ENCODE results near the gene GNB1L.

The GNB1L gene

DNA sequence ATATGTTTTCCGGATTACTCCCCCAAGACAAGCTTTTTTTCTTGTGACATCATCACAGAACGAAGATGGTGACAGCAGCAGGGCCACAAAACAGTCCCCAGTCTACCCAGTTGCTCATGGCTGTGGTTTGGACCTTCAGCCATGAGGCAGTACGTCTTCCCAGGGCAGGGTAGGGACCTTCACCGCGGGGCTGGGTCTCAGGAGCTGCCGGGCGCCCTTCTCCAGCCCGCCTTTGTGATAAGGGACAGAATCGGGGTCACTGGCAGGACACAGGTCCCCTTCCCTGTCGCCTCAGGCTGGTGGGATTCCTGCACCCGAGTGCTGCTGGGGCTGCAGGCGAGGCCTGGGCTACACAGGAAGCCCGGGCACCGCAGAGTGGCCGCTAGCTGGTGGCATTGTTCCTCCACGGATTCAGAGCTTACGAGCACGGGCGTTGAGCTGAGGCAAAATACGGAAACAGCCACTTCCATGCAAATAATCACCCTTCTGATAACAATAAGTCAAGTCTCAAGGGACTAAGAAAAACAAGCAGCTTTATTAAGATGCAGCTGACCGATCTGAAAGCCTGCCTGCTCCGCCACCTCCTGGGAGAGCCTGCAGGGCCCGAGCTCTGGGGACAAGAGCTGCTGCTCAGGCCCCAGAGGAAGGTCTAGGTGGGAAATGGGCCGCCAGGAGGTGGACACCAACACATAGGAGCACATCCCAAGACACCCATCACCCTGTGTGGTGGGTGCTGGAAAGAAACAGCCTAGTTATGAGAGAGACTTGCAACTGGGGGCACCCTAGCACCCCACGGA, 81.8 kb downstream of the GNB1L start:
- DNase-seq = no peak

GRCh38 chr22:19772422-19772672, 82.3 kb downstream of the GNB1L start:
- DNase-seq = no peak

DNA sequence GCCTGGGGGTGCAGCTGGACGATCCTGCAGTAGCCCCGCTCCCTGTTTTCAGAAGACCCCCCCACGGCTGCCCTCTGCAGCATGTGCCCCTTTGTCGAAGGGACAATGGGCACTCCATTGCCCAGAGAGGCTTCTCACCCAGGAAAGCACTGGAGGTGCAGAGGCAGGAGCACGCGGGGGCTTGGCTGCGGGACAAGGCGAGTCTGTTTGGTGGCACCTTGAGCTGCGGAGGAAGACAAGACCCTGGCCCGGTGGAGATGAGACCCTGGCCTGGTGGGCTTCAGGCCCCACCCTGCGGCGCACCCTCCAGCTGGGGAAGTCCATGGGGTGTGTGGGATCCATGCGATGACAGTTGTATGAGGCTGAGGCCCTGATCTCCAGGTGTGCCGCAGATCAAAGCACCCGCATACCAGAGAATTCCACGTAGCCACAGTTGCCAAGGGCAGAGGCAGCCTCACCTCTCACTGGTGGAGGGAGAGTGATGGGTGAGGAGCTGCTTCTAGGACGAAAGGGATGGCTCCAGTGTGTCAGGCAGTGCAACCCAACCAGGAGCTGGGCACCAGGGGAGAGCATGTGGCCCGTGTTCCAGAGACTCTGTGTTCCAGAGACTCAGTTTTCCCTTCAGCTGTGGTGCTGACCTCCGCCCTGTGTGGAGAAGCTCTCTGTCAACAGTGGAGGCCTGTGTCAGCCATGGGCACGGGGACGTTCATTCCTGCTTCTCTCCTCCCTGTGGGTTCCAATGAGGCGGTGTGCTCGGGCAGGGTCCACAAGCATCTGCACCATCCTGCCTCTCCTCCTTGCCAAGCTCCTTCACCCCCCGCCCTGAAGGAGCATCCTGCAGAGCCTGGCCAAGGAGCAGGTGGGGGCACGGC, 84.1 kb downstream of the GNB1L start:
- no peak for DNase-seq

- DNase-seq = no peak
Observed at GRCh38 chr22:19769393-19769715, 85.3 kb downstream of the GNB1L start.

- no peak for DNase-seq
Observed at GRCh38 chr22:19767427-19768341, 87.0 kb downstream of the GNB1L start.

DNA sequence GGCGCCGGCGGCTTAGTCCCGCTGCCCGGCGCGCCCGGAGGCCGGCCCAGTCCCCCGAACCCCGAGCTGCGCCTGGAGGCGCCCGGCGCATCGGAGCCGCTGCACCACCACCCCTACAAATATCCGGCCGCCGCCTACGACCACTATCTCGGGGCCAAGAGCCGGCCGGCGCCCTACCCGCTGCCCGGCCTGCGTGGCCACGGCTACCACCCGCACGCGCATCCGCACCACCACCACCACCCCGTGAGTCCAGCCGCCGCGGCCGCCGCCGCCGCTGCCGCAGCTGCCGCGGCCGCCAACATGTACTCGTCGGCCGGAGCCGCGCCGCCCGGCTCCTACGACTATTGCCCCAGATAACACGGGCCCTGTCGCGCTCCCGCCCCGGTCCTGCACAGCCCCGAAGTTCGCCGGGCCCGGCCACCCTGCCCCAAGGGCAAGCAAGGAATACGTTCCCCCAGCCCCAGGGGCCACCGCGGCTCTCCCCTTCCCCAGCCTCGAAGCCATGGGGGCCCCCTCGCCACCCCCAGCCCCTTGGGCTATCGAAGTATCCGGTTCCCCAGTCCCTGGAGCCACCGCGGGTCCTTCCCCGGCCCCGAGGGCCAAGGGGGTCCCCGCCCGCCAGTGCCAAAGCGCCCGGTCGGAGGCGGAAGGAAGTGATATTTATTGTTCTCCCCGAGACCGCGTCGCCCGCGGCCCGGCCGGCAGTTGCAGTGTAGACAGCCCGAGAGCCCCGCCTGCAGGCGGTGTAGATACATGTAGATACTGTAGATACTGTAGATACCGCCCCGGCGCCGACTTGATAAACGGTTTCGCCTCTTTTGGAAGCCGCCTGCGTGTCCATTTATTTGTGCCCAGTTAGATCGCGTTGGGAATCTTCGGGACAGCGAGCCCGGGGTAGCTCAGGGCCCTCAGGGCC, 87.9 kb downstream of the GNB1L start:
- no peak for DNase-seq

DNA sequence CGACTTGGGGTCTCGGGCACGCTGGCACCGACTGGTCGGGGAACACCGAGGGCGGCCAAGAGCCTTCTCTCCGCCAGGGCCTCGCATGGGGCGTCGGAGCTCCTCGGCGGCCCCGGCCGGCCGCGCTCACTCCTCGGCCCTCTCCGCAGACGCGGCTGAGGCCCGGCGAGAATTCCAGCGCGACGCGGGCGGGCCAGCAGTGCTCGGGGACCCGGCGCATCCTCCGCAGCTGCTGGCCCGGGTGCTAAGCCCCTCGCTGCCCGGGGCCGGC, 88.5 kb downstream of the GNB1L start:
- no peak for DNase-seq

DNA sequence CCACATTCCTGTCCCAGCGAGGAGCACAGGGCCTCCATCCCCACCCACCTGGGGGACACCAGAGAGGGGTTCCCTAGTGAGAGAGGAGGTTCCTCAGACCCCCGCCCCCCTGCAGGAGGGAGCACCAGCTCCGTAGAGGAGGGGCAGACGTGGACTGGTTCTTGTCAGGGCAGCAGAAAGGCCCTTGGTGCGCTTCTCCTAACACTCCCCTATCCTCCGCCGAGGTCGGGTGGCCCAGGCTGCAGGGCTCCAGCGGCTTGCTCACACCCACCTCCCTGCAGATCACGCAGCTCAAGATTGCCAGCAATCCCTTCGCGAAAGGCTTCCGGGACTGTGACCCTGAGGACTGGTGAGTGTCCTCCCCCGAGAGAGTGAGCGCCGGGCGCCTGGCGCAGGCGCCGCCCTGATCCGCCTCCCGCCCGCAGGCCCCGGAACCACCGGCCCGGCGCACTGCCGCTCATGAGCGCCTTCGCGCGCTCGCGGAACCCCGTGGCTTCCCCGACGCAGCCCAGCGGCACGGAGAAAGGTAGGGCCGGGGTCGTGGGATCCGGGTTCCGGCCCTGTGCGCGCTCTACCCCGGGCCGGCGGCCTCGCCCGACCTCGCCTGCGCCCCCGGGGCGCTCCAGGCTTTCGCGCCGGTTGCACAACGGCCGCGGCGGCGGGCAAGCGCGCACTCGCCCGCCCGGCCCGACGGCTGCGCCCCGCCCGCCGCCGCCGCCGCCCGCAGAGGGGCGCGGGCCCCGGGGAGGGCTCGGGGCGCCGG, 89.0 kb downstream of the GNB1L start:
- no peak for DNase-seq

GRCh38 chr22:19764636-19765476, 89.8 kb downstream of the GNB1L start:
- DNase-seq = no peak

- DNase-seq = no peak
Observed at GRCh38 chr22:19764299-19764593, 90.4 kb downstream of the GNB1L start.

GRCh38 chr22:19763458-19764298, 91.0 kb downstream of the GNB1L start:
- no peak for DNase-seq

GRCh38 chr22:19762568-19763457, 91.9 kb downstream of the GNB1L start:
- no peak for DNase-seq

DNA sequence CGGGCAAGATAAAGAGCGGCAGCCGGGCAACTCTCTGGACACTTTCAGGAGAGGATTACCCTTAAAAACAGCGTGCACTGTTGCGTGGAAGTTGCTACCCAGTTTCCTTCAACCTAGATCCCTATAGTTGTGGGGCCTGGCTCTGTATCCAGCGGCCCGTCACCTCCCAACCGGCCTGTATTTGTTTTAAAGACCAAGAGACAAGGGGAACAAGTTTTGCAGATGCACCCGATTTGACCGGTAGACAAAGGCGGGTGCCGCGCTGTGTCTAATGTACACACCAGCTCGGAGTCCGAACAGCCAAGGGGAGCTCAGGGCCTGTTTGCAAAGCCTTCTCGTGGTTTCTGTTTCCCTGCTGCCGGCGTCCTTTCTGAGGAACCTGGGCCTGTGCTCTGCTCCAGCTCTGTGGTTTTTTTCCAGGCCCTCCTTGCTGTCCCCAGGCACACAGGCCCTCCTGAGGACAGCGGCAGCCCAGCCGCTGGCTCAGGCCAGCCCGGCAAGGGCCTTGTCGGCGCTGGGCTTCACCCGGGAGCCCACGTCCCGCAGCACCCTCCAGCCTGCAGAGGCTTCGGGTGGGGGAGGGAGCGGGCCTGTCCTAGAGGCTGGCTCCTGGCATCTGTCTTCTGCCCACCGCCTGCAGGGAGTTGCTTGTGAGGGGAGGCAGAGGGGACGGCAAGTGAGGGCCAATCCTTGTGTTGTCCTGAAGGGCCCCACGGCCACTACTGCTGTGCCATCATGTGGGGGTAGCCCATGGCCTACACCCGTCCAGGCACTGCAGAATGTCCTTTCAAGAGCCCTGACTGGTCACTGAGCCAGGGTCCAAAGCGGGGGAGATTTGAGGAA, 92.7 kb downstream of the GNB1L start:
- DNase-seq = no peak

GRCh38 chr22:19760951-19761724, 93.5 kb downstream of the GNB1L start:
- no peak for DNase-seq

- no peak for DNase-seq
Observed at GRCh38 chr22:19760058-19760950, 94.4 kb downstream of the GNB1L start, which contains the start of gene TBX1. TSS of gene TBX1 (plus strand) at chr22:19760778. CDS start at chr22:19760844, 66 bp downstream.

DNA sequence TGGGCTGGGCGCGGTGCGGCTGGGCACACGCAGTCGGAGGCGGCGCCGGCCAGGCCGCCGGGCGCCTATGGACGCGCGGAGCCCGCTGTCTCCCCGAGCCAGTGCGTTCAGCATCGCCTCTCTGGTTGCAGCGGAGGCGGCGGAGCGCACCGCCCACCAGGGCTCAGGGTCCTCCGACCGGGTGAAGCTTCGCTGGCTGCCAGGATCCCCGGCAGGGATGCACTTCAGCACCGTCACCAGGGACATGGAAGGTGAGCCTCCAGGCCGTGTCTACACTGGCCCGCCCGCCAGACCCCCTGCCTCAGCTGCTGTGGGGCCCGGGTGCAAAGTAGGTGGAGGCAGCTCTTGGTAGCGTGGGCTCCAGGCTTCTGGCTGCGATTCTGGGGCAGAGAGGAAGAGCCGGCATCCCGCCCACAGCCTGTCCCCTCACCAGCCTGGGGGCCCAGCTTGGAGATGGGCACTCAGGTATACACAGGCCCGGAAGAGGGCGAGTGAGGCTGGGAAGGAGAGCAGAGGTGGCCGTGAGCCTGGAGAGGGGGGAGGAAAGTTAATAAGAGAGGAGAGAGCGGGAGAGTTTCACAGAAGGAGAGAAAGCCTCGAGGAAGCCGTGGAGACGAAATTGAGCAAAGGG, 95.1 kb downstream of the GNB1L start:
- DNase-seq = no peak
